Stomach (tissue), 4 donors: Measurements from ENCODE around the gene CPEB2.

Source experiments
- CTCF ChIP-seq, 7 experiments: fragments of 450-650 bp in 4 of 7; fragments of 200-600 bp in 3 of 7; sonication (generic) in 3 of 7; IDR thresholded peaks; one replicate each; pipeline ENCODE4 v1.5.1; 2016 to 2019; ENCODE audit warnings: antibody characterized with exemption in 7 of 7, control low read depth in 2 of 7, mild to moderate bottlenecking in 1 of 7
- POLR2A ChIP-seq, 4 donors: fragments of 450-650 bp; IDR thresholded peaks; one replicate each; pipeline ENCODE4 v1.6.1; 2016; ENCODE audit warnings: antibody characterized with exemption in 4 of 4, control low read depth in 2 of 4, mild to moderate bottlenecking in 1 of 4, moderate library complexity in 1 of 4

- TF ChIP-seq CTCF (IDR thresholded peaks at IDR 0.05) (no peak), POLR2A (IDR thresholded peaks at IDR 0.05) (no peak)
Measured at GRCh38 chr4:15007201-15007600, 4.9 kb downstream of the CPEB2 start.
